ENCODE data around the gene OBSL1.

The OBSL1 gene

DNA sequence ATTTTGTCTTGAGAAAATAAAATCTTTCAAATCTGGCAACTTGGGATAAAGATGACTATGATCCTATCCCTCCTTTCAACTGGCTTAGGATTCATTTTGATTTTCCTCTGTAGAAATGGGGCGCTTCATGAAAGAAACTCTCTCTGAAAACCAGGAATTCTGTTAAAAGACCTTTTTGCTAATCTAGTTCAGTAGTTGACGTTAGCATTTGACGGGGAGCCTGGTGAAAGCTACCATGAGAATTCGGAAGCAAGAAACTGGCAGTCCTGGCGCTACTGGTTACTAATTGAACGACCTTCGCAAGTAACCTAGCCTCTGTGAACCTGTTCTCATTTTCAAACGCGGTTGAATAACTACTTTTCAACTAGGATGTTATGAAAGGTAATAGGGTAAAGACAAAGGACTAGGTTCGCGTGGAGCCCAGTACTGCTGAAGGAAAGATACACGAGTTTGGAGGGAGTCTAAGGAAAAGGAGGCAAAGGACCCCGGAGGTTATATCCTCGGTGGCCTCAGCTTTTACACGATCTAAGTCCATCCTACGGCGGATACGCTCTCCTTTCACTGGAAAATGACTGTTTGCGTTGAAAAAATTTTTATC, 25.7 kb upstream of the OBSL1 start:
- DNase-seq (ENCODE audit: low read depth, low spot score): no peak

GRCh38 chr2:219595256-219595655, 23.9 kb upstream of the OBSL1 start:
- DNase-seq (ENCODE audit: low read depth, low spot score): no peak

- DNase-seq (ENCODE audit: low read depth, low spot score): no peak
Measured at GRCh38 chr2:219593154-219593553, 21.8 kb upstream of the OBSL1 start.

DNA sequence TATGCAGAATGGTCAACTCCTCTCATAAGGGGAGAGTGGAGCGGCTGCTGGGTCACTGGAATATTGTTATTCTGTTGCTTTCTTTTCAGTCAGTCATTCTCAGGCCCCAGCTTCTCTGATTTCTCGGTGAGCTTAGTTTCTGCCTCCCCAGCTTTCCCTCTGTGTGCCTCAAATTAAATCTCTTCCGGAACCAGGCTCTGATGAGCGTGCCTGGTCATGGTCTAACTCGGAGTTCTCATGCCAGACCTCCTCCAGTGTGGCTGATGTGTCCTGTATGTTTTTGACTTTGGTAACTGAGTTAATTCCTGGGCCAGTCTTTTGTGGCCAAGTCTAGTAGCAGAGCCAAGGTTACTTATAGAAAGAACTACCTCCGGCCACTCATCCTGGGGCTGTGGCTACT, 21.4 kb upstream of the OBSL1 start:
- no peak for DNase-seq (ENCODE audit: low read depth, low spot score)

GRCh38 chr2:219591091-219591490, 19.8 kb upstream of the OBSL1 start:
- DNase-seq (ENCODE audit: low read depth, low spot score): no peak

DNA sequence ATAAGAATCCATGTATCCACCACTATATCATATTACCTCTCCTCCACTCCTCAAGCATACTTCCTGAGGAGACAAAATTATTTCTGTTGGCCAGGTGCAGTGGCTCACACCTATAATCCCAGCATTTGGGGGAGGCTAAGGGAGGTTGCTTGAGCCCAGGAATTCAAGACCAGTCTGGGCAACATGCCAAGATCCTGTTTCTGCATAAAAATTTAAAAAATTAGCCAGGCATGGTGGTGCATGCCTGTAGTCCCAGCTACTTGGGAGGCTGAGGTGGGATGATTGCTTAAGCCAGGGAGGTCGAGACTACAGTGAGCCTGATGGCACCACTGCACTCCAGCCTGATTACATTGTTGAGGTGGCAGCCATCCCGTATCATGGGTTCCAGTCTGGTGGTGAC, 10.0 kb upstream of the OBSL1 start:
- no peak for DNase-seq (ENCODE audit: low read depth, low spot score)

- DNase-seq (ENCODE audit: low read depth, low spot score): no peak
Measured at GRCh38 chr2:219578811-219579613, 7.7 kb upstream of the OBSL1 start.

GRCh38 chr2:219576505-219577388, 5.4 kb upstream of the OBSL1 start:
- no peak for DNase-seq (ENCODE audit: low read depth, low spot score)

DNA sequence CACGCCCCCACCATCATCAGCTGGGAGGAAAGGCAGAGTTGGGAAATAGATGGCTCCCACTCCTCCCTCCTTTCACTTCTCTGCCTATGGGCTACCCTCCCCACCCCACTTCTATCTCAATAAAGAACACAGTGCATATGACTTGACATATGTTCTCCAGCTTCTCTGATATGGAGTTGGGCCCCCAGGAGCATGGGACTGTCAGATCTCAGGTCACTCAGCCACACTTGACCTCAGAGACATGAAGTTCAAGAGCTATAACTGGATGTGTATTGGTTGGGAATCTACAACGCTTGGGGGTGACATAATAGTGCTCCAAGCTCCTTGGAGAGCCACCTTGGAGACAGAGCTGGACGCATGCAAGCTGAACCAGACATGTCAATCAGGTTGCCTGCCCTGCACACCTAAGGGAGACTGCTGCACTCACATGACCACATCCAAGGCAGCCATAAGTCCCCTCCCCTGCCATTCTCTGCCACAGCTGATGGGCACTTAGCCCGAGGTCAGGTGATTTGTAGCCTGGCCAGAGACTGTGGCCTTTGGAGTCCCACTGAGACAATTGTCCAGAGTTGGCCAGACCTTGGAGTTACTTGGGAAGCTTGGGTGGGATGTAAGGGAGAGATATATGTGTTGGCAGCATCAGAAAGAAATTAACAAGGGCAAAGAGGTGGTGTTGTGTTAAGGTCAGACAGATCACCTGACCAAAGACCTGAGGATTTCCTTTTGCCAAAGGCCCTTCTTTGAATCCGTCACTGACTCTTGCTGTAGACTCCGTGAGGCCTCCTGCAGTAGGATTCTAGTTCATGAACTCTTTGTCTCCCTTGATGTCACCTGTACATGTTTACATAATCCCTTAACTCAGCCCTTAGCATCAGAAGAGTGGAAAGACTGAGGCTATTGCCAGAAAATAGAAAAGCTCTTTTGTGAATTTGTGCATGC, 4.5 kb upstream of the OBSL1 start:
- no peak for DNase-seq (ENCODE audit: low read depth, low spot score)

- DNase-seq (ENCODE audit: low read depth, low spot score): no peak
Measured at GRCh38 chr2:219574484-219575311, 3.4 kb upstream of the OBSL1 start.

GRCh38 chr2:219573166-219573565, 1.8 kb upstream of the OBSL1 start:
- no peak for DNase-seq (ENCODE audit: low read depth, low spot score)

DNA sequence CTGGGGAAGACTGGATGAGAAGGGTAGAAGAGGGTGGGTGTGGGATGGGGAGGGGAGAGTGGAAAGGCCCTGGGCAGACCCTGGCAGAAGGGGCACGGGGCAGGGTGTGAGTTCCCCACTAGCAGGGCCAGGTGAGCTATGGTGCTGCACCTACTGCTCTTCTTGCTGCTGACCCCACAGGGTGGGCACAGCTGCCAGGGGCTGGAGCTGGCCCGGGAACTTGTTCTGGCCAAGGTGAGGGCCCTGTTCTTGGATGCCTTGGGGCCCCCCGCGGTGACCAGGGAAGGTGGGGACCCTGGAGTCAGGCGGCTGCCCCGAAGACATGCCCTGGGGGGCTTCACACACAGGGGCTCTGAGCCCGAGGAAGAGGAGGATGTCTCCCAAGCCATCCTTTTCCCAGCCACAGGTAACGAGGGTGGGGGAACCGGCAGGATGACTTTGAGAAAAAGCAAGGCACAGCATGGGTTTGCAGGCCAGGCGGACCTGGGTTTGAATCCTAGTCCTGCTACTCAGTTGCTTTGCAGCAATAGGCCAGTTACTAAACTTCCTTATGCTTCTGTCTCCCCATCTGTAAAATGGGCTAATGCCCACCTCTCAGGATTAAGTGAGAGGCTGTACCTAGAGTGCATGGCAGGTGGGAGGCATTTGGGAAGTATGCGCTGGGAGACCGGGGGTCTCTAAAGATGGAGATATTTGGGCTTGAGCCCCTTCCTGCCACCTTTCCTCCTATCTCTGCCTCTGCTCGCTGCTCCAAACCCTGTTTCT, 1.1 kb upstream of the OBSL1 start, which contains the start of gene INHA:
Gene INHA, plus strand, starts transcription at position 74 of the 765 bp plus-strand sequence. Its CDS starts 65 bp downstream, at position 139.
- DNase-seq (ENCODE audit: low read depth, low spot score): no peak

DNA sequence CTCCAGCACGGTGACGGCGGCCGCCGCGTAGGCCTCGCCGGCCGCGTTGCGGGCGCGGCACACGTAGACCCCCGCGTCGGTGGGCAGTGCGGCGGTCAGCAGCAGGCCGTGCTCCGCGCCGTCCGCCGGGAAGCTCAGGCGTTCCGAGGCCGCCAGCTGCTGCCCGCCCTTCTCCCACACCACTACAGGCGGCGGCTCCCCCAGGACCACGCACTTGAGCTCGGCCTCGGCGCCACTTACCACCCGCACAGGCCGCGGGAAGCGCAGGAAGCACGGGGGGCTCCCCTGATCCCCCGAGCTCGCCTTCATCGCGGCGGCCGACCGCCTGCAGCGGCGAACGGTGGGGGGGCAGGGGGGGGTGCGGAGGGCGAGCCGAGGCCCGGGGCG, 422 bp downstream of the OBSL1 start:
- no peak for DNase-seq (ENCODE audit: low read depth, low spot score)

- DNase-seq (ENCODE audit: low read depth, low spot score): no peak
Measured at GRCh38 chr2:219570194-219570923, 980 bp downstream of the OBSL1 start.

DNA sequence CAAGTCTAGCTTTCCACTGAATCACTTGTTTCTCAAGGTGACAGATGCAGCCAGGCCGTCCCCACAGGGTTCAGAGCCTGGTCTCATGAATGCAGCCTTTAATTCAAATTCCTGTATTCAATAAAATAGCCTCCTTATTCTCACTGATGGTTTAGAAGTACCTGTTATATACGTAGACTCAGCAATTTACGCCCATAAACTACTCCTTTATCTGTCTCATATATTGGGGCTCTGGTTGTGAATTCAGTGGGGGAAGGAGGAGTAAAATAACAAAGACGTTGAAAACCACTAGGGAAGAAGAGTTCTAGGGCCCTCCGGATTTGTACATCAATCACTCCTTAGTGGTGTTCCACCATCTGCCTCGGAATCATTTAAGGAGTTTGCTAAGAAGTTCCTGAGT, 1.7 kb downstream of the OBSL1 start:
- no peak for DNase-seq (ENCODE audit: low read depth, low spot score)

DNA sequence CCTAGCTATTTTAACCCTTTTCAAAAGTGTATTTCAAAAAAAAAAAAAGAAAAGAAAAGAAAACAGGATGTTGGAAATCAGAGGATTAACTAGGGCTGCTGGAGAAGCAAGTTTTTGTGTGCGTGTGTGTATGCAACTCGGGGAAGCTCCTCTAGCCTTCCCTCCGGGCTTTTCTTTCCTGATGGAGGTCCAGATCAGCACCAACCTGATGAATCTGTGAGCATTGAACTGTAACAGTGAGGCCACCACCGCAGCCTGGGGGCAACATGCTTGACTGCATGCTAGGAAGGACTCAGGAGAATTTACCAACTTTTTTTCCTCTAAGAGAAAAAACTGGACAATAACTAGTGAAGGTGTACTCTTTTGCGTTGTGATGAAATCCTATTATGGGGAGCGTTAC, 2.3 kb downstream of the OBSL1 start:
- DNase-seq (ENCODE audit: low read depth, low spot score): no peak

GRCh38 chr2:219567791-219568361, 3.5 kb downstream of the OBSL1 start:
- no peak for DNase-seq (ENCODE audit: low read depth, low spot score)

- no peak for DNase-seq (ENCODE audit: low read depth, low spot score)
Measured at GRCh38 chr2:219567131-219567530, 4.2 kb downstream of the OBSL1 start.

GRCh38 chr2:219566640-219567039, 4.7 kb downstream of the OBSL1 start:
- no peak for DNase-seq (ENCODE audit: low read depth, low spot score)

Data from activated CD4-positive, CD25-positive, alpha-beta regulatory T cell treated with anti-CD3 and anti-CD28 coated beads, Interleukin-2, amount 50 U/mL, for 16 hours (primary cell).